GM21529 (cell line): ENCODE results near the gene CYP2R1.

ENCODE experiments used
- ATAC-seq: cut with Tn5 transposase; IDR thresholded peaks from one replicate; pipeline ENCODE4 v1.9.1; 2021; ENCODE audit not compliant: unreplicated experiment

CYP2R1 gene, protein sequence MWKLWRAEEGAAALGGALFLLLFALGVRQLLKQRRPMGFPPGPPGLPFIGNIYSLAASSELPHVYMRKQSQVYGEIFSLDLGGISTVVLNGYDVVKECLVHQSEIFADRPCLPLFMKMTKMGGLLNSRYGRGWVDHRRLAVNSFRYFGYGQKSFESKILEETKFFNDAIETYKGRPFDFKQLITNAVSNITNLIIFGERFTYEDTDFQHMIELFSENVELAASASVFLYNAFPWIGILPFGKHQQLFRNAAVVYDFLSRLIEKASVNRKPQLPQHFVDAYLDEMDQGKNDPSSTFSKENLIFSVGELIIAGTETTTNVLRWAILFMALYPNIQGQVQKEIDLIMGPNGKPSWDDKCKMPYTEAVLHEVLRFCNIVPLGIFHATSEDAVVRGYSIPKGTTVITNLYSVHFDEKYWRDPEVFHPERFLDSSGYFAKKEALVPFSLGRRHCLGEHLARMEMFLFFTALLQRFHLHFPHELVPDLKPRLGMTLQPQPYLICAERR

GRCh38 chr11:14892036-14892556 lies at the start of gene CYP2R1:
TSS of gene CYP2R1 (minus strand) at chr11:14892231. CDS start at chr11:14892205, 26 bp downstream.
- ATAC-seq: peak; percentile 94

GRCh38 chr11:14938936-14939335 lies 46.9 kb upstream of the CYP2R1 start:
- ATAC-seq: no peak

GRCh38 chr11:14934641-14935351 lies 42.8 kb upstream of the CYP2R1 start:
- no peak for ATAC-seq

GRCh38 chr11:14932447-14932846 lies 40.4 kb upstream of the CYP2R1 start:
- no peak for ATAC-seq

- ATAC-seq: no peak
Measured at GRCh38 chr11:14930369-14930768, 38.3 kb upstream of the CYP2R1 start.

DNA sequence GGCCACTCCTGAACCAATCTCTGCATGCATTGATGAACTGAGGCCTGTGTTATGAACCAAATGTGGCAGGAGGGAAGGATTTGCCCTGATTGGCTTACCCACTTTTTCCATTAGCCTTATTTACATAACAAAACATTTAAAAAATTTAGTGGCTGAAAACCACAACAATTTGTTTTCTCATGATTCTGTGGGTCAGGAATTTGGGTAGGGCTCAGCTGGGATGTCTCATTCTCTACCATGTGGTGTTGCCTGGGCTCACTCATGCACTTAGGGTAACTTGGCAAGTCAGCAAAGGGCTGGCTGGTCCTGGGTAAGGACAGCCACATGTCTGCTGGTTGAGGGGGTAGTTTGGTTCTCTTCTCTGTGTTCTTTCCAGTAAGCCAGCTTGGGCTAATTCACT lies 35.1 kb upstream of the CYP2R1 start:
- no peak for ATAC-seq

DNA sequence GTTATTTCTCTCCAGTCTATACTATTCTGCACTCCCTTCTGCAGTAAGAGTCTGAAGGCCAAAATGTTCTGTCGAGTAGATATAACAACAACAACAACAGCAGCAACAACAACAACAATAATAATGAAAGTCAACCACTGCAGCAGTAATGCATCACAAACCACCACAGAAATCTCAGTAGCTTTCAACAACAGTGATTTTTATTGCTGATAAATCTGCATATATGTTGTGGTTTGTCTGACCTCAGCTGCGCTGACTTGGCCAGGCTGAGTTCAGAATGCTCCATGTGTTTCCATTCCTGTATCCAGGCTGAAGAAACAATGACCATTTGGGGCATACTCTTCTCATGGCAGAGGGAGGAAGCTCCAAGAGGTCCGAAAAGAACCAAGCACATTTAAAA lies 32.3 kb upstream of the CYP2R1 start:
- ATAC-seq: no peak

DNA sequence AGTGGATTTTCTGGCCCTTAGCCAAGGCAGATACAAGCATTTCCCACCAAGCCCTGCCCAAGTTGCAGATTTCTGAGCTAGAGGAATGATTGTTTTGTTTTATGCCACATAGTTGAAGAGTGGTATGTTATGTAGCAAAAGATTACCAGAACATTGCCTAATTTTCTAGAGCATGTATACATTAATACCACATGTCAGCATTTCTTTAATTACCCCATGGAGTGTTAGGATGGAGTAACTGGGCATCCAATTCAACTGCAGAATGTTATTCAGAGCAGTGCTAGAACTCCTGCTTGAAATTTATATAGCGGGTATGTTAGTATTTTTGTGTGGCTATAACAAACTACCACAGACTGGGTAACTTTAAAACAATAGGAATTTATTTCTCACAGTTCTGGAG lies 24.4 kb upstream of the CYP2R1 start:
- no peak for ATAC-seq

DNA sequence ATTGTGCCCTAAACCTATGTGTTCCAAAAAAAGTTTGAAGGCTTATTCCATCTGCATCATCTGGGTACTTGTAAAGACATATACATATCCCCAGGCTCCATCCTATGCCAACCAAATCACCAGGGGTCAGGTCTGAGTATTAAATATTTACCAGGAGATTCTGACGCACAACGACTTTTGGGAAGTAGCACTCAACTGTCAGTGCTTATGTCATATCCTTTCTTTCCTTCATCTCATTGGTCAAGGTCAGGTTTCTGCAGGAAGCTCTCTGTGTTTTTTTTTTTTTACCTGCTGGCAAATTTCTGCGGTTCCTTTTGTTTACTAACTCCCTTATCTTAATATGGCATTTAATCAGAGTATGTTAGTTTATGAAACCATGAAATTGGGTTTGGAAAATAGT lies 22.5 kb upstream of the CYP2R1 start:
- ATAC-seq: no peak

- ATAC-seq: peak; percentile 23
Measured at GRCh38 chr11:14908214-14908880, 16.3 kb upstream of the CYP2R1 start.

DNA sequence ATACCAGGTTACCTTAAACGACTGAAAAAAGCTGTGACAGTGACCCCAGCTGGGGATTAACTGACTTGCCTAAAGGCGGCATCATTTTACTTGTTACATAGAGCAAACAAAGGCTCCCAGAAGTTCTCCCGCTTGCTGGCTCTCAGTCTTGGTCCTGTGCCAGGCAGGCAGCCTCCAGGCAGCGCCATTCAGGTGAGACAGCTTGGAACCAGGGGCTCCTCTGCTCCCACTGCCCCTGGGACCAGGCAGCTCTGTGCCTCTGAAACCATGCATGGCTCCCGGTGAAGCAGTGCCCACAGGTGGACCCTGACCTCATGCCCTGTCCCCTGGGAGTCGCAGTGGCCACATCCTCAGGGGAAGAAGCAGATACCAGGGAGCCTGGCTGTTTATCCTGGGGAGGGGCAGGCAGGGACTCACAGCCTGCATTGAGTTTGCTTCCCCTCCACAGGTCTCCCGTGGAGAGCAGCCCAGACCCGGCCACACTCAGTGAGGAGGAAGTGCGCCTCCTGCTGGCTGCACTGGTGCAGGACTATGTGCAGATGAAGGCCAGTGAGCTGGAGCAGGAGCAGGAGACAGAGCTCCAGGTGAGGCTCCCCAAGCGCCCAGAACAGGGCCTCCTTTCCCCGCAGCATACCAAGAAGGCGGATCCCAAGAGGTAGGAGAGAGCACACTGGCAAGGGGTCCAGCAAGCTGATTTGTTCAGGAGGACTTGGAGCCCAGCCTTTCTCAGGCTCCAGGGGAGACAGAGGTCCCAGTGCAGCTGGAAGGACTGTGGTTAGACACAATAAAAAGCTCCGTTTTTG lies 15.6 kb upstream of the CYP2R1 start:
- peak; percentile 49 for ATAC-seq

DNA sequence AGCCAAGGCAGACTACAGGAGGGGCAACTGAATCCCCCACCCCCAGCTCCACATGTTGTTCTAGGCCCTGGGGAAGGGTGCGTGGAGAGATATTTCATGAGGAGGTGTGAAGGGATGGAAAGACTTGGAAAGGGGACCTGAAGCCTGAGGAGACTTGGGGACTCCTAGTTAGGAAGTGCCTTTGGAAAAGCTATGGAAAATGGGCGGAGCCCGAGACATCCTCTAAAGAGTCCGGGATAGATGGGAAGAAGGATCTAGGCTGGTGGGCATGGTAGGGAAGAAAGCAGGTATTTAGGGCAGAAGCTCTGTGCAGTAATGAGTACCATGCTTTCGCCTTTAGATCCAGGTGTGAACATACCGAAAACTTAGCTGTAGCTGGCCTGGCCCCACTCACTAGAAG lies 15.0 kb upstream of the CYP2R1 start:
- ATAC-seq: no peak

DNA sequence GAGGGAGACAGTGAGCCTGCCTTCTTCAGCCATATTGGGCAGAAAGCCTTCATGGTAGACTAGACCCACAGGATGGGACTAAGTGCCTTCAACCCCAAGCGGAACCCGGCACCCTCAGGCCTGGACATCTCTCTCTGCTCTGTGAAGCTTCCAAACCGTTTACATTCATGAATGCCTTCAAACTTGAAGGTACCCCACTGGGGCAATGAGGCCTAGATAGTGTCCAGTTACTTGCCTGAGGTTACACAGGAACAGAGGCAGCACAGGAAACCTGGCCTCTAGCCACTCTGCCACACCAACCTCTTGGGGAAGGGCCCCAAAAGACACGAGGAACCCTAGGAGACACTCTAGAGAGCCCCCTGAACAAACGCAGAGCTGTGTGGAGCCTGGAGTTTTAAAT lies 14.5 kb upstream of the CYP2R1 start:
- no peak for ATAC-seq

DNA sequence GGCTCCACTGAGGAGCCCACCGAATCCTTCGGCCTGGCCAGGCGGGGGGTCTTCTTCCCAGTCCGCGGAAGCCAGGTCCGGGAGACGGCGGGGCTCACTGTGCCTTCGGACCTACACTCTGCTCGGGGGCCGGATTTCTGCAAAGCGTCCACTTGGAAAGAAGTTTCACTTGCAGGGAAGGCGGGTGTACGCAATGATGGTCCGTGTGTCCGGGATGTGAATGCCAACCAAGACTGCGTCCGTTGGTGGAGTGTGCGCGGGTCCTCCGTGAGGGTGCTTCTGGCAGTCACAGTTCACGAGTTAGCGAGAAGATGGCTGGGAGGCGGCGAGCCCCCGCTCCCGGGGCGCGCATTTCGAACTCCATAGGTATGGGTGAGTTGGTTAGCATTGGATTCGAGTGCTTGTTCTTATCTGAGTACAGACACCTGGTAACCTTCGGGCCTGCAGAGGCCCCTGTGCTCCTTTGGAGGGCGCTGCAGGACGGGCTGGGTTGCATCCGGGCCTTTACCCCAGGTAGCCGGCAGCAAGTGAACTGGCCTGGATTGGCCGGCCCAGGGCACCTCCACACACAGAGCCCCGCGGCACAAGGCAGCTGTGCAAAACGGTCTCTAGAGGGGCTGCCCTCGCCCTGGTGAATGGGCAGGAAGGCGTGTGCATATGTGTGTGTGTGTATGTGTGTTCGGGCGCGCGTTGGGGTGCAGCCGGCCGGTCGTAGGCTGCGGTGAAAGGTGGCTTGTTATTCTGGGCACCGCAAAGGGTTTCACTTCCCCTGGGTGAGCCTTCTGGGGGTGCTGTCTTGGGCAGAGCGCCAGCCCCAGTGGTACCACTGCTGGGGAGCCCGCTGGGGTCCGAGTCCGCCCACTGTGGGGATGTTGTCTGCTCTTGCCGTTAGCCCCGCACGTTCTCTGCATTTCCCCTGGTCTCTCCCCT lies 13.3 kb upstream of the CYP2R1 start:
- peak; percentile 57 for ATAC-seq

DNA sequence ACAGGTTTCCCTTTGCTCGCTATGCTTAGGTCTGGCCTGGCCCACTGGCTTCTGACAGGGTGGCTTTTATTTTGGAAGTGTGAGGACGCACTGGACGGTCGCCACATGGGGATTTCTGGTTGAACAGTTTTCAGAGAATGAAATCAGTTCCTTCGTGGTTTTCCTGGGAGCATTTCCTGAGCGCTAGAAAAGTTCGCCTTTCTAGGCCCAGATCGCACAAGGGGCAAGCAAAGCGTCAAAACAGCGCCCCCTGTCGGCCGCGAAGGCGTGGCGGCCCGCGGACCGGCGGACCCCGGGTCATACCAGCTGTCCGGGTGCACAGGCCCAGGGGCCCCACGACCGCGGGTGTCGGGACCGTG lies 12.7 kb upstream of the CYP2R1 start:
- ATAC-seq: peak; percentile 48

- ATAC-seq: no peak
Measured at GRCh38 chr11:14902650-14903350, 10.8 kb upstream of the CYP2R1 start.

DNA sequence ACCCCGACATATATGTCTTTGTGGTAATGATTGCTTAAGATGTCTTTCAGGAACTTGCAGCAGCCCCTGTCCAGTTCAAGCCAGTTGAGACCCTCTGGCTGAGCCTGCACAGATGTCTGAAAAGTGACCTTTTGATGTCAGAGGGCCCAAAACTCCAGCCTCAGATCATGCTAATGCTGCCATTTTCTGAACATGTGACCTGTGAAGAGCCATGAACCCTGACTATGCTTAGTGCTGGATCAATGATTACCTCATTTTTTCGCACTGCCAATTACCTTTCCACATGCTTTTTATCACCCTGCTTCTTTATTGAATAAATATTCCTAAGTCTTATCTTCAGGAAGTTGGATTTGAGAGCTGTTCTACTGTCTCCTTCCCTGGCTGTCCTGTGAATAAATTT lies 6.9 kb upstream of the CYP2R1 start:
- no peak for ATAC-seq

DNA sequence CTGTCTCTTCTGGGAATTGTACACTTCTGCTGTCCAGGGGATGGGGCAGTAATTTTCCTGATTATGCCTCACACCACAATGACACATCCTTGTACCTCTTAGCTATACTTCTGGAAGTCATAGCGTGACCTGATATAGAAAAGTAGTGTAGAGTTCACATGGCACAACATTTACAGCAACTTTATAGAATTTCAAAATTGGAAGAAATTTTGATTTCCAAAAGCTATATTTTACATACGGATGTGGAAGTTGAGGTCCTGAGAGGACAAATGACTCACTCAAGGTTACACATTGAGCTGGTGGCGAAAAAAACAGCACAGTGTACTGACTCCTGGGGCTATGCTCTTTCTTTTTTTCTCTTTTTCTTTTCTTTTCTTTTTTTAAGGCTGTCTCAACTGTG lies 6.3 kb upstream of the CYP2R1 start:
- no peak for ATAC-seq
